Esophagus squamous epithelium (tissue), 5 donors: ENCODE data around the gene TMEM79. TPM values are rescaled to one million over a fixed set of nuclear protein-coding genes. Genes with fewer than 3 reads are reported as not detected.

Source experiments
- DNase-seq: peaks from one replicate; lab custom pipeline; 2025; lab: John Stamatoyannopoulos, UW
- H3K27ac ChIP-seq, 4 donors: fragments of 200-600 bp; sonication (generic); one replicate each; pipeline ENCODE4 v1.5.1; 2016 to 2019; ENCODE audit warnings: mild to moderate bottlenecking in 1 of 4
- H3K27me3 ChIP-seq, 4 donors: fragments of 200-600 bp; sonication (generic); 1 replicate in 3 of 4; 2 replicates in 1 of 4; pipeline versions ENCODE4 v1.5.1 to v1.6.0; 2017 to 2021; ENCODE audit warnings: antibody characterized with exemption in 1 of 4
- H3K36me3 ChIP-seq, 3 donors: fragments of 200-600 bp; sonication (generic); one replicate each; pipeline ENCODE4 v1.5.1; 2016 to 2019
- H3K4me1 ChIP-seq, 3 donors: fragments of 200-600 bp; sonication (generic); one replicate each; pipeline ENCODE4 v1.5.1; 2017 to 2019
- H3K4me3 ChIP-seq, 4 donors: fragments of 200-600 bp; sonication (generic); 1 replicate in 3 of 4; 2 replicates in 1 of 4; pipeline ENCODE4 v1.5.1; 2016 to 2019; ENCODE audit warnings: mild to moderate bottlenecking in 2 of 4, moderate library complexity in 1 of 4
- H3K9me3 ChIP-seq, 3 donors: fragments of 200-600 bp; sonication (generic); one replicate each; pipeline ENCODE4 v1.5.1; 2016 to 2019
- CTCF ChIP-seq, 6 experiments: fragments of 450-650 bp in 4 of 6; fragments of 200-600 bp in 2 of 6; sonication (generic) in 2 of 6; IDR thresholded peaks; one replicate each; pipeline ENCODE4 v1.5.1; 2016 to 2019; ENCODE audit warnings: antibody characterized with exemption in 6 of 6, mild to moderate bottlenecking in 4 of 6, moderate library complexity in 4 of 6
- POLR2A ChIP-seq, 4 donors: fragments of 450-650 bp; IDR thresholded peaks; one replicate each; pipeline ENCODE4 v1.6.1; 2017; ENCODE audit warnings: antibody characterized with exemption in 4 of 4, mild to moderate bottlenecking in 4 of 4, moderate library complexity in 3 of 4
- WGBS, 2 donors: methylation state at CpG; one replicate each; pipeline ENCODE4 v1.1.5; 2018; 5-methylcytosine and 5-hydroxymethylcytosine counted together
- intact Hi-C: fragments of 100-400 bp; cut with DNase I; formaldehyde crosslinking; loops from one replicate; pipeline ENCODE4 v1.15.0; 2022
- total RNA-seq, 4 donors: library from RNA; depleted of rRNA; stranded (reverse); fragments of >200 nt; gene quantifications; one replicate each; pipeline ENCODE4 v1.1.0, GENCODE V29; 2016
- donor health status: DM: yes; HTN: yes; CAD: no.

Gene TMEM79
- total RNA-seq, 4 donors from 2014 or later: 64.9 to 140 (median 104) TPM

GRCh38 chr1:156251527-156251926 lies 32.6 kb upstream of the TMEM79 start:
- H3K9me3 ChIP-seq: no peaks in the 10 kb centered on the region
- no peak for DNase-seq
- intact Hi-C loops: loop anchor here (10.0 kb wide), 1 partner anchor 63 kb away; no protein-coding TSS in a partner anchor
- WGBS, 2 donors: 0 to 27% methylated on average over 2 to 3 of the region's 3 CpGs
- no peak overlapping the region for H3K27ac ChIP-seq
- H3K4me1 ChIP-seq: peaks cover 13 to 34% (median 17%) of the 10 kb centered on the region in 3 donors
- peaks cover 42 to 78% (median 59%) of the 10 kb centered on the region in 3 donors for H3K36me3 ChIP-seq
- peaks cover 0 to under 1% (median 0%) of the 10 kb centered on the region in 4 donors for H3K27me3 ChIP-seq
- H3K4me3 ChIP-seq: no peak overlapping the region
- no peak for TF ChIP-seq POLR2A (IDR thresholded peaks at IDR 0.05)
- no peak for TF ChIP-seq CTCF (IDR thresholded peaks at IDR 0.05)

- peaks cover 52 to 99% (median 78%) of the 10 kb centered on the region in 3 donors for H3K36me3 ChIP-seq
- H3K27ac ChIP-seq: no peak overlapping the region
- intact Hi-C loops: loop anchor here (10.0 kb wide), 1 partner anchor 61 kb away; no protein-coding TSS in a partner anchor
- 93 to 95% methylated on average over 3 of the region's 3 CpGs for WGBS, 2 donors
- TF ChIP-seq POLR2A (IDR thresholded peaks at IDR 0.05) (no peak), CTCF (IDR thresholded peaks at IDR 0.05) (no peak)
- H3K4me3 ChIP-seq: no peak overlapping the region
- no peak for DNase-seq
- H3K4me1 ChIP-seq: peaks cover 0 to 17% (median 0%) of the 10 kb centered on the region in 3 donors
- no peaks in the 10 kb centered on the region for H3K27me3 ChIP-seq
- H3K9me3 ChIP-seq: no peaks in the 10 kb centered on the region
Measured at GRCh38 chr1:156253634-156254033, 30.5 kb upstream of the TMEM79 start.

- intact Hi-C loops: loop anchor here (10.0 kb wide), 1 partner anchor 57 kb away; no protein-coding TSS in a partner anchor
- Histone ChIP-seq H3K36me3 (peaks cover 55 to 100% (median 83%) of the 10 kb centered on the region in 3 donors), H3K9me3 (no peaks in the 10 kb centered on the region), H3K27me3 (no peaks in the 10 kb centered on the region), H3K27ac (no peak overlapping the region), H3K4me3 (no peak overlapping the region), H3K4me1 (peaks cover 0 to 20% (median 2%) of the 10 kb centered on the region in 3 donors)
- no peak for DNase-seq
- WGBS, 2 donors: 43 to 63% methylated on average over 2 of the region's 2 CpGs
- TF ChIP-seq POLR2A (IDR thresholded peaks at IDR 0.05): no peak
- TF ChIP-seq CTCF (IDR thresholded peaks at IDR 0.05): no peak
Measured at GRCh38 chr1:156257711-156258110, 26.4 kb upstream of the TMEM79 start.

- peaks cover 50 to 100% (median 79%) of the 10 kb centered on the region in 3 donors for H3K36me3 ChIP-seq
- peaks cover 4 to 30% (median 10%) of the 10 kb centered on the region in 3 donors for H3K4me1 ChIP-seq
- no peak overlapping the region for H3K4me3 ChIP-seq
- intact Hi-C loops: loop anchor here (10.0 kb wide), 1 partner anchor 56 kb away; no protein-coding TSS in a partner anchor
- WGBS, 2 donors: 52 to 60% methylated on average over 1 to 8 of the region's 8 CpGs
- TF ChIP-seq POLR2A (IDR thresholded peaks at IDR 0.05) (no peak), CTCF (IDR thresholded peaks at IDR 0.05) (no peak)
- no peak for DNase-seq
- H3K27ac ChIP-seq: no peak overlapping the region
- H3K27me3 ChIP-seq: no peaks in the 10 kb centered on the region
- H3K9me3 ChIP-seq: no peaks in the 10 kb centered on the region
Measured at GRCh38 chr1:156258859-156259258, 25.3 kb upstream of the TMEM79 start.

GRCh38 chr1:156259805-156260204 lies 24.3 kb upstream of the TMEM79 start:
- DNase-seq: no peak
- Histone ChIP-seq H3K27me3 (no peaks in the 10 kb centered on the region), H3K27ac (no peak overlapping the region), H3K9me3 (no peaks in the 10 kb centered on the region), H3K36me3 (peaks cover 46 to 100% (median 81%) of the 10 kb centered on the region in 3 donors), H3K4me1 (peaks cover 4 to 30% (median 10%) of the 10 kb centered on the region in 3 donors), H3K4me3 (no peak overlapping the region)
- 73 to 83% methylated on average over 2 to 3 of the region's 3 CpGs for WGBS, 2 donors
- TF ChIP-seq CTCF (IDR thresholded peaks at IDR 0.05): no peak
- no peak for TF ChIP-seq POLR2A (IDR thresholded peaks at IDR 0.05)
- intact Hi-C loops: loop anchor here (10.0 kb wide), 1 partner anchor 55 kb away; no protein-coding TSS in a partner anchor
